Articular chondrocyte of knee joint (primary cell): ENCODE measurements around the gene SLC13A2. TPM values are rescaled to one million over a fixed set of nuclear protein-coding genes. Genes with fewer than 3 reads are reported as not detected.

ENCODE experiments used
- total RNA-seq: library from RNA; depleted of rRNA; stranded (reverse); fragments of >200 nt; gene quantifications from 2 replicates; pipeline ENCODE4 v1.2.3, GENCODE V29; 2012

Gene SLC13A2, protein sequence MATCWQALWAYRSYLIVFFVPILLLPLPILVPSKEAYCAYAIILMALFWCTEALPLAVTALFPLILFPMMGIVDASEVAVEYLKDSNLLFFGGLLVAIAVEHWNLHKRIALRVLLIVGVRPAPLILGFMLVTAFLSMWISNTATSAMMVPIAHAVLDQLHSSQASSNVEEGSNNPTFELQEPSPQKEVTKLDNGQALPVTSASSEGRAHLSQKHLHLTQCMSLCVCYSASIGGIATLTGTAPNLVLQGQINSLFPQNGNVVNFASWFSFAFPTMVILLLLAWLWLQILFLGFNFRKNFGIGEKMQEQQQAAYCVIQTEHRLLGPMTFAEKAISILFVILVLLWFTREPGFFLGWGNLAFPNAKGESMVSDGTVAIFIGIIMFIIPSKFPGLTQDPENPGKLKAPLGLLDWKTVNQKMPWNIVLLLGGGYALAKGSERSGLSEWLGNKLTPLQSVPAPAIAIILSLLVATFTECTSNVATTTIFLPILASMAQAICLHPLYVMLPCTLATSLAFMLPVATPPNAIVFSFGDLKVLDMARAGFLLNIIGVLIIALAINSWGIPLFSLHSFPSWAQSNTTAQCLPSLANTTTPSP
- total RNA-seq, result not detected in 2 replicates

DNA sequence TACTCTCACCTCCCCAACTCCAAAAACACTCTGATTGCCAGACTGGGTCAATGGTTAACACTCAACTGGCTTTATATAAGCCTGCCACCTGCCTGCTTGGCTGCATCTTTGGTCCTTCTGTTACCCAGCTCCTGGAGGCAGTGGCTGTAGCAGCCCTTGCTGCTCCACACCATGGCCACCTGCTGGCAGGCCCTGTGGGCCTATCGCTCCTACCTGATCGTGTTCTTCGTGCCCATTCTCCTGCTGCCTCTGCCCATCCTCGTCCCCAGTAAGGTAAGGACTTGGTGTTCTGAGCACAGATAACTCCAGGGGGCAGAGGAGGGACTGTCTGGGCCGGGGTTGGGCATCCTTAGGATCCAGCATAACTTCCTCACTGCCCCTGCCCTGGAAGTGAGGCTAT lies at the start of gene SLC13A2:
SLC13A2 (plus strand) TSS at position 103 of the 400 bp plus-strand sequence; CDS start at position 172, 69 bp downstream.

DNA sequence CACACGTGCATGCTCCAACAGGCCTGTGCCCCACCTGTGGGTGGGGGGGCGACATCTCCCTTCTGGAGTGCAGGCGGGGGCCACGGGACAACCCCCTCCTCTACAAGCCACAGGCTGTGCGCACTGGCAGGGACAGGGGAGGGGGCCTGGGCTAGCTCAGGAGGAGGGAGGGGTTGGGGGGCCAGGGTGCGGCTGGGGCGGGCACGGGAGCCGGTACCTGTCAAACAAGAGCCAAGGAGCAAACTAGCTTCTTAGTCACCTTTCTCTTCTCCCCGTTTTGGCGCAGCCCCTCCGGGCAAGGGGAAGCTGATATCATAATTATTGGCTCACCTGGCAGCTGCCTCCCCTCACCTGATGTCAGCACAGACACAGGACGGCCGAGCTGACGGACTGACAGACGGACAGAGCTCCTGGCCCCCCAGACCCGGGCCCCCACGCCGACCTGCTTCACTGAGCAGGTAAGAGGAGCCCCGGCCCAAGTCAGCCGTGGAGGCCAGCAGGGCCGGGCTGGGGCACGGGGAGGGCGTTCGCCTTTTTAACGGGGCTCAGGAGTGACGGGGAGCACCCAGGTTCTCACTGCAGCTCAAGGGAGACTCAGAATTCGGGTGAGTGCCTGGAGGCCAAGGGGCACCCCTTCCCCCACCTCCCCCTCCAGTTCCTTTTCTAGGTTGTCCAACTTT lies 32.7 kb downstream of the SLC13A2 start, which contains the start of gene FOXN1:
FOXN1 (plus strand) TSS at position 363 of the 680 bp plus-strand sequence. CDS start 17,622 bp downstream, outside the sequence.

Other genes with a start within 250 kb of the SLC13A2 start
- 9.0 and 11.3 TPM in 2 replicates for gene TMEM97, start 154.4 kb upstream of the SLC13A2 start, total RNA-seq
- 52.9 and 63.3 TPM in 2 replicates for gene IFT20, start 138.2 kb upstream of the SLC13A2 start, total RNA-seq
- 31.2 and 33.3 TPM in 2 replicates for gene TNFAIP1, start 137.9 kb upstream of the SLC13A2 start, total RNA-seq
- 74.8 and 81.3 TPM in 2 replicates for gene POLDIP2, start 116.1 kb upstream of the SLC13A2 start, total RNA-seq
- gene SEBOX, start 108.4 kb upstream of the SLC13A2 start, total RNA-seq, result not detected in 2 replicates
- gene VTN, start 103.3 kb upstream of the SLC13A2 start, total RNA-seq, result 0.22 and 0.65 TPM in 2 replicates
- gene SARM1, start 102.0 kb upstream of the SLC13A2 start, total RNA-seq, result 12.5 and 14.1 TPM in 2 replicates
- gene SLC46A1, start 67.4 kb upstream of the SLC13A2 start, total RNA-seq, result 7.0 and 7.6 TPM in 2 replicates
- 0.11 and 0.13 TPM in 2 replicates for gene FOXN1, start 32.7 kb downstream of the SLC13A2 start, total RNA-seq
- 20.5 and 23.0 TPM in 2 replicates for gene UNC119, start 79.0 kb downstream of the SLC13A2 start, total RNA-seq
- 48.9 and 52.0 TPM in 2 replicates for gene PIGS, start 97.9 kb downstream of the SLC13A2 start, total RNA-seq
- 38.7 and 48.5 TPM in 2 replicates for gene ALDOC, start 103.3 kb downstream of the SLC13A2 start, total RNA-seq
- gene SPAG5, start 125.4 kb downstream of the SLC13A2 start, total RNA-seq, result 14.4 and 19.3 TPM in 2 replicates
- 3.8 and 5.5 TPM in 2 replicates for gene RSKR, start 140.5 kb downstream of the SLC13A2 start, total RNA-seq
- 148 and 156 TPM in 2 replicates for gene BLTP2, start 171.5 kb downstream of the SLC13A2 start, total RNA-seq
- 30.3 and 44.3 TPM in 2 replicates for gene SDF2, start 188.3 kb downstream of the SLC13A2 start, total RNA-seq
- 53.3 and 62.3 TPM in 2 replicates for gene SUPT6H, start 188.6 kb downstream of the SLC13A2 start, total RNA-seq
- 0.54 and 0.78 TPM in 2 replicates for gene PROCA1, start 238.2 kb downstream of the SLC13A2 start, total RNA-seq
- gene RAB34, start 244.2 kb downstream of the SLC13A2 start, total RNA-seq, result 188 and 196 TPM in 2 replicates
- gene RPL23A, start 246.3 kb downstream of the SLC13A2 start, total RNA-seq, result 560 and 658 TPM in 2 replicates